Measurements from ENCODE around the gene FAM241A. TPM values are rescaled to one million over a fixed set of nuclear protein-coding genes. Genes with fewer than 3 reads are reported as not detected.

The FAM241A gene
- 1.1 and 1.4 TPM in 2 replicates for total RNA-seq

- peak within 1 kb of the TSS; percentile 81 for H3K4me3 ChIP-seq (ENCODE audit: low read depth, low read length)
- TF ChIP-seq CTCF (conservative IDR thresholded peaks at IDR 0.05; ENCODE audit: low read depth, low read length) = no peak
- no peak for DNase-seq (ENCODE audit: low read depth)
Measured at GRCh38 chr4:112145326-112145789, at the start of gene FAM241A. TSS of gene FAM241A (plus strand) at chr4:112145454. CDS start at chr4:112145581, 127 bp downstream.

- no peak for DNase-seq (ENCODE audit: low read depth)
- H3K4me3 ChIP-seq (ENCODE audit: low read depth, low read length) = no peak overlapping the region
- no peak for TF ChIP-seq CTCF (conservative IDR thresholded peaks at IDR 0.05; ENCODE audit: low read depth, low read length)
Measured at GRCh38 chr4:112098841-112099530, 46.3 kb upstream of the FAM241A start.

- no peak overlapping the region for H3K4me3 ChIP-seq (ENCODE audit: low read depth, low read length)
- peak; percentile 58 for TF ChIP-seq CTCF (conservative IDR thresholded peaks at IDR 0.05; ENCODE audit: low read depth, low read length)
- no peak for DNase-seq (ENCODE audit: low read depth)
Measured at GRCh38 chr4:112099701-112100297, 45.5 kb upstream of the FAM241A start.

- no peak for TF ChIP-seq CTCF (conservative IDR thresholded peaks at IDR 0.05; ENCODE audit: low read depth, low read length)
- no peak overlapping the region for H3K4me3 ChIP-seq (ENCODE audit: low read depth, low read length)
- no peak for DNase-seq (ENCODE audit: low read depth)
Measured at GRCh38 chr4:112102875-112103370, 42.3 kb upstream of the FAM241A start.

- TF ChIP-seq CTCF (conservative IDR thresholded peaks at IDR 0.05; ENCODE audit: low read depth, low read length) = no peak
- no peak for DNase-seq (ENCODE audit: low read depth)
Measured at GRCh38 chr4:112105201-112105969, 39.9 kb upstream of the FAM241A start.

GRCh38 chr4:112109360-112110058 is 35.7 kb upstream of the FAM241A start:
- no peak for TF ChIP-seq CTCF (conservative IDR thresholded peaks at IDR 0.05; ENCODE audit: low read depth, low read length)
- no peak overlapping the region for H3K4me3 ChIP-seq (ENCODE audit: low read depth, low read length)
- DNase-seq (ENCODE audit: low read depth) = no peak

More at GRCh38 chr4:112105201-112105969, 39.9 kb upstream of the FAM241A start:
- no peak overlapping the region for H3K4me3 ChIP-seq (ENCODE audit: low read depth, low read length)
